Mammary epithelial cell (primary cell): Measurements from ENCODE around the gene TPSD1.

Experiments
- CTCF ChIP-seq, 2 donors: IDR thresholded peaks in 1 of 2; conservative IDR thresholded peaks in 1 of 2; 2 replicates each; pipeline ENCODE4 v1.5.1; 2011 to 2012; ENCODE audit warnings: inconsistent platforms in 2 of 2, low read length in 2 of 2, mild to moderate bottlenecking in 2 of 2, control low read depth in 1 of 2, low read depth in 1 of 2; ENCODE audit not compliant: insufficient read depth in 1 of 2; ENCODE audit errors: extremely low read depth in 1 of 2
- EZH2 ChIP-seq: IDR thresholded peaks from 2 replicates; pipeline ENCODE4 v1.6.1; 2012; ENCODE audit warnings: low read length, inconsistent platforms, borderline replicate concordance

GRCh38 chr16:1286513-1287094 lies 30.7 kb downstream of the TPSD1 start:
- TF ChIP-seq CTCF (conservative IDR thresholded peaks at IDR 0.05 in 1 of 2, IDR thresholded peaks at IDR 0.05 in 1 of 2; ENCODE audit: extremely low read depth in 1 of 2, insufficient read depth in 1 of 2, low read depth in 1 of 2, low read length in 2 of 2) (no peak), EZH2 (no peak)
